B cell (primary cell): Measurements from ENCODE around the gene YARS2. TPM values are rescaled to one million over a fixed set of nuclear protein-coding genes. Genes with fewer than 3 reads are reported as not detected.

ENCODE experiments used
- ATAC-seq: fragments of 200-7000 bp; cut with Tn5 transposase; one replicate; pipeline ENCODE4 v1.10.0; 2021; ENCODE audit warnings: low read depth, mild to moderate bottlenecking, moderate number of reproducible peaks, moderate library complexity
- CTCF ChIA-PET: fragments of 350-600 bp; sonication (Branson Sonifier 250); formaldehyde crosslinking; loops from one replicate; lab custom pipeline; 2021; ENCODE audit warnings: antibody characterized with exemption, inconsistent platforms; lab: Charles Lee
- POLR2A ChIA-PET: fragments of 350-600 bp; sonication (Branson Sonifier 250); formaldehyde crosslinking; loops from one replicate; lab custom pipeline; 2021; ENCODE audit warnings: antibody characterized with exemption; lab: Charles Lee
- DNase-seq: peaks from one replicate; pipeline ENCODE4 v3.0.0; 2013
- H2AFZ ChIP-seq: 2 replicates; pipeline ENCODE4 v1.6.1; 2012; ENCODE audit warnings: mild to moderate bottlenecking, low read depth, low read length; ENCODE audit not compliant: insufficient read depth, poor library complexity, severe bottlenecking
- H3K27ac ChIP-seq, 2 donors: 1 replicate in 1 of 2; 2 replicates in 1 of 2; pipeline ENCODE4 v1.5.1; 2012 to 2013; ENCODE audit warnings: low read length in 2 of 2, mild to moderate bottlenecking in 2 of 2, moderate library complexity in 1 of 2
- H3K27me3 ChIP-seq, 4 experiments: fragments of 200-600 bp in 1 of 4; sonication (generic) in 1 of 4; replicated peaks in 1 of 4; 1 replicate in 2 of 4; 2 replicates in 2 of 4; pipeline versions ENCODE4 v1.6.1 to v1.7.0; 2013 to 2016; ENCODE audit warnings: low read length in 3 of 4, mild to moderate bottlenecking in 2 of 4, mixed read lengths in 1 of 4, moderate library complexity in 1 of 4; ENCODE audit not compliant: insufficient read depth in 4 of 4, control insufficient read depth in 3 of 4; ENCODE audit errors: control extremely low read depth in 1 of 4
- H3K36me3 ChIP-seq, 2 experiments: replicated peaks in 1 of 2; 1 replicate in 1 of 2; 2 replicates in 1 of 2; pipeline versions ENCODE4 v1.6.1 to v1.7.1; 2013; ENCODE audit warnings: low read length in 1 of 2; ENCODE audit not compliant: insufficient read depth in 2 of 2, control insufficient read depth in 1 of 2; ENCODE audit errors: control extremely low read depth in 1 of 2, extremely low read depth in 1 of 2
- H3K4me1 ChIP-seq, 2 donors: fragments of 200-600 bp in 1 of 2; sonication (generic) in 1 of 2; 1 replicate in 1 of 2; 2 replicates in 1 of 2; pipeline versions ENCODE4 v1.5.1 to v1.6.1; 2013 to 2017; ENCODE audit warnings: low read length in 2 of 2; ENCODE audit not compliant: control insufficient read depth in 2 of 2, insufficient read depth in 2 of 2
- H3K4me2 ChIP-seq: replicated peaks from 2 replicates; pipeline ENCODE3; 2012; ENCODE audit warnings: mild to moderate bottlenecking, low read depth, low read length; ENCODE audit not compliant: poor library complexity, severe bottlenecking
- H3K4me3 ChIP-seq, 5 experiments: fragments of 200-600 bp in 1 of 5; sonication (generic) in 1 of 5; 1 replicate in 3 of 5; 2 replicates in 2 of 5; pipeline versions ENCODE4 v1.5.1 to v1.7.0; 2011 to 2016; ENCODE audit warnings: low read length in 4 of 5, mild to moderate bottlenecking in 4 of 5, low read depth in 2 of 5, control low read depth in 1 of 5, moderate library complexity in 1 of 5; ENCODE audit not compliant: insufficient read depth in 1 of 5; ENCODE audit errors: control extremely low read depth in 1 of 5, extremely low read depth in 1 of 5
- H3K79me2 ChIP-seq: fragments of 200-600 bp; sonication (generic); one replicate; pipeline ENCODE4 v1.6.0; 2016; ENCODE audit warnings: low read length; ENCODE audit not compliant: control insufficient read depth, insufficient read depth
- H3K9ac ChIP-seq: fragments of 200-600 bp; sonication (generic); 2 replicates; pipeline ENCODE4 v1.6.1; 2017; ENCODE audit warnings: mild to moderate bottlenecking, low read length, moderate library complexity
- H3K9me3 ChIP-seq, 3 donors: one replicate each; pipeline versions ENCODE4 v1.6.1 to v1.7.1; 2013; ENCODE audit warnings: low read length in 2 of 3; ENCODE audit not compliant: control insufficient read depth in 2 of 3, insufficient read depth in 1 of 3; ENCODE audit errors: control extremely low read depth in 1 of 3
- H4K20me1 ChIP-seq: 2 replicates; pipeline ENCODE4 v1.6.0; 2012; ENCODE audit warnings: mild to moderate bottlenecking, low read length; ENCODE audit not compliant: insufficient read depth, control insufficient read depth, poor library complexity, severe bottlenecking
- H3K27ac Mint-ChIP-seq: one replicate; pipeline ENCODE4 v1.8.0; 2021; ENCODE audit warnings: mixed read lengths
- H3K27me3 Mint-ChIP-seq: one replicate; pipeline ENCODE4 v1.8.0; 2021; ENCODE audit warnings: mixed read lengths
- H3K4me1 Mint-ChIP-seq: one replicate; pipeline ENCODE4 v1.8.0; 2021; ENCODE audit warnings: mixed read lengths
- H3K4me3 Mint-ChIP-seq: one replicate; pipeline ENCODE4 v1.8.0; 2021; ENCODE audit warnings: mixed read lengths
- H3K9me3 Mint-ChIP-seq: one replicate; pipeline ENCODE4 v1.8.0; 2022; ENCODE audit warnings: mixed read lengths; ENCODE audit not compliant: insufficient read depth
- CTCF ChIP-seq: fragments of 200-600 bp; IDR thresholded peaks from one replicate; pipeline ENCODE4 v1.8.0; 2022; ENCODE audit warnings: antibody characterized with exemption, mild to moderate bottlenecking
- EZH2 ChIP-seq: IDR thresholded peaks from 2 replicates; pipeline ENCODE4 v1.6.1; 2012; ENCODE audit warnings: borderline replicate concordance, low read depth, mild to moderate bottlenecking, moderate library complexity, low read length; ENCODE audit not compliant: insufficient read depth, poor library complexity, severe bottlenecking
- WGBS: methylation state at CpG from one replicate; pipeline ENCODE4 v1.1.5; 2013; ENCODE audit warnings: missing lambda C conversion rate; ENCODE audit not compliant: insufficient coverage; 5-methylcytosine and 5-hydroxymethylcytosine counted together
- intact Hi-C: fragments of 100-400 bp; cut with micrococcal nuclease; formaldehyde crosslinking; loops from one replicate; pipeline ENCODE4 v1.10.0; 2022
- polyA plus RNA-seq: library from polyadenylated mRNA; depleted of rRNA; stranded (reverse); fragments of >200 nt; gene quantifications from 2 replicates; pipeline ENCODE4 v1.2.3, GENCODE V29; 2012
- total RNA-seq, 2 donors: library from RNA; stranded (reverse); fragments of 120-200 nt in 1 of 2; gene quantifications; 1 replicate in 1 of 2; 2 replicates in 1 of 2; pipeline versions ENCODE4 v1.2.3 to v1.2.4, GENCODE V29; 2013 to 2022

YARS2 gene
- total and polyA plus RNA-seq, 2 donors (not counting 1 experiment from before 2014, with no cell fraction given): 14.6 to 18.8 TPM

GRCh38 chr12:32788405-32788804, 32.7 kb upstream of the YARS2 start:
- Histone ChIP-seq H2AFZ (no peak overlapping the region), H3K36me3 (no peaks in the 10 kb centered on the region), H3K9me3 (no peaks in the 10 kb centered on the region), H3K4me1 (no peaks in the 10 kb centered on the region), H3K27me3 (no peaks in the 10 kb centered on the region), H3K4me3 (no peak overlapping the region), H3K9ac (no peak overlapping the region), H3K79me2 (no peaks in the 10 kb centered on the region), H4K20me1 (no peaks in the 10 kb centered on the region), H3K27ac (no peak overlapping the region), H3K4me2 (no peak overlapping the region)
- WGBS: 74% methylated on average over 3 of the region's 4 CpGs
- H3K4me3 Mint-ChIP-seq: no peak overlapping the region
- no peaks in the 10 kb centered on the region for H3K4me1 Mint-ChIP-seq
- no peak overlapping the region for H3K27ac Mint-ChIP-seq
- intact Hi-C loops: no loop called here
- no peaks in the 10 kb centered on the region for H3K9me3 Mint-ChIP-seq
- DNase-seq (no peak), ATAC-seq (no peak)
- peaks cover 16% of the 10 kb centered on the region for H3K27me3 Mint-ChIP-seq
- POLR2A ChIA-PET: no interaction called here
- TF ChIP-seq EZH2 (no peak), CTCF (no peak)
- CTCF ChIA-PET: no interaction called here

GRCh38 chr12:32785557-32785956, 29.9 kb upstream of the YARS2 start:
- CTCF ChIA-PET: no interaction called here
- ATAC-seq: no peak

More at GRCh38 chr12:32785557-32785956, 29.9 kb upstream of the YARS2 start:
- peaks cover 16% of the 10 kb centered on the region for H3K27me3 Mint-ChIP-seq
- Histone ChIP-seq H3K79me2 (no peaks in the 10 kb centered on the region), H3K9me3 (no peaks in the 10 kb centered on the region), H3K4me1 (no peaks in the 10 kb centered on the region), H3K27ac (no peak overlapping the region), H2AFZ (no peak overlapping the region), H4K20me1 (no peaks in the 10 kb centered on the region), H3K9ac (no peak overlapping the region), H3K36me3 (no peaks in the 10 kb centered on the region), H3K4me2 (no peak overlapping the region), H3K27me3 (no peaks in the 10 kb centered on the region), H3K4me3 (no peak overlapping the region)
- no peak overlapping the region for H3K4me3 Mint-ChIP-seq
- intact Hi-C loops: no loop called here
- DNase-seq: no peak
- no peak overlapping the region for H3K27ac Mint-ChIP-seq
- no peaks in the 10 kb centered on the region for H3K9me3 Mint-ChIP-seq
- H3K4me1 Mint-ChIP-seq: no peaks in the 10 kb centered on the region
- TF ChIP-seq CTCF (no peak), EZH2 (no peak)
- WGBS: 83% methylated on average over 2 of the region's 5 CpGs
- POLR2A ChIA-PET: no interaction called here
